G401 (cell line): ENCODE data around the gene HDLBP. TPM values are rescaled to one million over a fixed set of nuclear protein-coding genes. Genes with fewer than 3 reads are reported as not detected.
A peak's percentile ranks its signal among the peaks of the same experiment; 100 is the strongest.

Experiments used
- DNase-seq: peaks from one replicate; pipeline ENCODE4 v3.0.0-alpha.2; 2015; ENCODE audit warnings: low spot score
- in situ Hi-C: cut with HindIII; loops from 2 replicates; pipeline ENCODE4 v1.10.0; 2016; ENCODE audit warnings: low sequenced_read_pairs, mixed read lengths
- total RNA-seq: library from RNA; depleted of rRNA; stranded (reverse); fragments of >200 nt; shearing (Covaris generic); gene quantifications from 2 replicates; pipeline ENCODE4 v1.2.3, GENCODE V29; 2014; rRNA removed

The HDLBP gene, protein sequence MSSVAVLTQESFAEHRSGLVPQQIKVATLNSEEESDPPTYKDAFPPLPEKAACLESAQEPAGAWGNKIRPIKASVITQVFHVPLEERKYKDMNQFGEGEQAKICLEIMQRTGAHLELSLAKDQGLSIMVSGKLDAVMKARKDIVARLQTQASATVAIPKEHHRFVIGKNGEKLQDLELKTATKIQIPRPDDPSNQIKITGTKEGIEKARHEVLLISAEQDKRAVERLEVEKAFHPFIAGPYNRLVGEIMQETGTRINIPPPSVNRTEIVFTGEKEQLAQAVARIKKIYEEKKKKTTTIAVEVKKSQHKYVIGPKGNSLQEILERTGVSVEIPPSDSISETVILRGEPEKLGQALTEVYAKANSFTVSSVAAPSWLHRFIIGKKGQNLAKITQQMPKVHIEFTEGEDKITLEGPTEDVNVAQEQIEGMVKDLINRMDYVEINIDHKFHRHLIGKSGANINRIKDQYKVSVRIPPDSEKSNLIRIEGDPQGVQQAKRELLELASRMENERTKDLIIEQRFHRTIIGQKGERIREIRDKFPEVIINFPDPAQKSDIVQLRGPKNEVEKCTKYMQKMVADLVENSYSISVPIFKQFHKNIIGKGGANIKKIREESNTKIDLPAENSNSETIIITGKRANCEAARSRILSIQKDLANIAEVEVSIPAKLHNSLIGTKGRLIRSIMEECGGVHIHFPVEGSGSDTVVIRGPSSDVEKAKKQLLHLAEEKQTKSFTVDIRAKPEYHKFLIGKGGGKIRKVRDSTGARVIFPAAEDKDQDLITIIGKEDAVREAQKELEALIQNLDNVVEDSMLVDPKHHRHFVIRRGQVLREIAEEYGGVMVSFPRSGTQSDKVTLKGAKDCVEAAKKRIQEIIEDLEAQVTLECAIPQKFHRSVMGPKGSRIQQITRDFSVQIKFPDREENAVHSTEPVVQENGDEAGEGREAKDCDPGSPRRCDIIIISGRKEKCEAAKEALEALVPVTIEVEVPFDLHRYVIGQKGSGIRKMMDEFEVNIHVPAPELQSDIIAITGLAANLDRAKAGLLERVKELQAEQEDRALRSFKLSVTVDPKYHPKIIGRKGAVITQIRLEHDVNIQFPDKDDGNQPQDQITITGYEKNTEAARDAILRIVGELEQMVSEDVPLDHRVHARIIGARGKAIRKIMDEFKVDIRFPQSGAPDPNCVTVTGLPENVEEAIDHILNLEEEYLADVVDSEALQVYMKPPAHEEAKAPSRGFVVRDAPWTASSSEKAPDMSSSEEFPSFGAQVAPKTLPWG (N-terminal part only)
- 386 and 442 TPM in 2 replicates for total RNA-seq

DNA sequence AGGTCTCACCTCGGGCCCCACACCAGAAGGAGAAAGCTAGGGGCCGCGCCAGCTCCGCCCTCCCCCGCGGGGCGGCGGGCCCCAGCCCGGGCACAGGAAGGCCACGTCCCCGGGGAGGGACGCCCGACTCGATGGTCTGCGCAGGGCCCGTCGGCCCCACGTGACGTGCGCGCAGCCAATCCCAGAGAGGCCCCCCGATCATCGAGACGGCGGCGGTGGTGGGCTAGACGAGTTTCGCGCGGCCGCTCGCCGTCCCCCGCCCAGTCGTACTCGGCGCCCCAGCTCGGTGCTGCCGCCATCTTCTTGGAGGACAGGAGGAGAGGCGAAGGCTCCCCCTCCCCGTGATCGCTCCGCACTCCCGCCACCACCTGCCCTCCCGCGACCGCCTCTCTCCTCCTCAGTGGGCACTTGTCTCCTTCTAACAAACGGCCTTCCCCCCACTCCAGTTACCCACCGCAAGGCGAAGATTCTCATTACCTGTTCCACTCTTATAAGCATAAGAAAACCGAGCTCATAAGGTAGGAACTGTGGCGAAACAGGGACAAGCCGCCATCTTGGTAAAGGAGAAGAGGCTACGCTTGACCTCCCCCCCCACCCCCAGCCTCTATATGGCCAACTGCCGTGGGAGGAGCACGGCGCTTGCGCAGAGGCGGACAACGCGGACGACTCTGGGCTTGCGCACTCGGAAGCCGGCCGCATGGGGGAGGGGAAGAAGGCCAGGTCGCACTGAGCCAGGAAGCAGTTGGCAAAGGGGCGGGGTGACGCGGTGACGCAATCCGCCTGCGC lies at the start of gene HDLBP:
HDLBP (minus strand) TSS at position 580 of the 786 bp plus-strand sequence. CDS start 48,803 bp downstream, outside the sequence.
- in situ Hi-C loops: no loop called here
- peak; percentile 96 for DNase-seq

DNA sequence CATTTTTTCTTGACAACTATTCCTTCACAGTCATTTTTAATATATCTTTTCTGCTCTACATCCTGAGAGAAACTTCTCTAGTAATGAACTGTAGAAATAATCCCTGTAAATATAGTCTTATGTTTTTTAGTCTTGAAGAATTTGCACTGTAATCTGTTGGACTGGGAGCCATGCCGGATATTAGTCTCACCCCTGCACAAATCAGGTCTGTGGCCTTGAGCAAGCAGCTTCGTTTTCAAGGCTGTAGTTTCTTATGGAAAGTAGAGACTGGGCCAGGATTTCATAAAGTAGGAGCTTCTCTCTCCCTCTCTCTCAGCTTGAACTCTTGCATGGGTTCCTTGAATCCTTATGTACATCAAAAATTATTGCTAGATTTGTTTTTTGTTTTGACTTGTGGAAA lies 49.3 kb upstream of the HDLBP start:
- DNase-seq: no peak
- in situ Hi-C loops: no loop called here

DNA sequence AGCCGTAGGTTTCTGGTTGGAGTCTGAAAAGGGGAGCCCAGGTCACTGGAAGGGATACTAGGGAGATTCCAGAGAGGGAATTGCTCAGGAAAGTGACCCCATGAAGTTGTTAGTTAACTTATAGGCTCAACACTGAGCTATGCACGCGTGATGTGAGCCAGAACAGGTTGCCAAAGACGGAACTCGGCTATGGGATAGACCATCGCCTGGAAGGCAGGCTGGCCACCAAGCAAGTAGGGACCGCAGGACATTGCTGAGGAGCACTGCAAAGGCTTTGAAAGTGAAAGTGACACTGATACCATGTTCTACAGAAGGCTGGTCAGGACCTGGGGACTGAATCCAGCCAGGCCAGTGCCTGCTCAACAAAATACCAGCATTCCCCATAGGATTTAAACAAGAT lies 48.0 kb upstream of the HDLBP start:
- DNase-seq: peak; percentile 46
- in situ Hi-C loops: no loop called here

DNA sequence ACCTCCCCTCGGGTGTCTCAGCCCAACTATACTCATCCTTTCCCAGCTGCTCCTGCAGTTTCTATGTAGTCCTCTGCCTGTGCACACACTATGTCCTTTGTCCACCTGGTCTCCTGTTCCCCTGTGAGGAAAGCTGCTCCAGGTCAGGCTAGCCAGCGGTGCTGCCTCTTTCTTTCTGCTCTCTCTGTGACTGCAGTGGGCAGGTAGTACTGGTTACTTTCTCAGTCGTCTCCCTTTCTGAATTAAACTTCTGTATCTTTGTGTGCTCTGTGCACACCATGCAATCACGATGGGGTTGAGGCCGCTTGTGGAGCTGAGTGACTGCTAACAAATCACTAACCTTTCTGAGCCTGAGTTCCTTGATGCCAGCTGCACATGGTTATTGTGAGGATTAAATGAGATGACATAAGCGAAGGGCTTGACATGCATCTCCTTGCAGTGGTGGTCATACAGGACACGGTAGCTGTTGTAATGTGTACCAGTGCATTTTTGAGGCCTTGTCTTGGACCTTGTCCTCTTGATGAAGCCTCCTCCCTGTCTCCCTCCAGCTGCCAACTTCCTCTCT lies 44.1 kb upstream of the HDLBP start:
- DNase-seq: no peak
- in situ Hi-C loops: no loop called here

DNA sequence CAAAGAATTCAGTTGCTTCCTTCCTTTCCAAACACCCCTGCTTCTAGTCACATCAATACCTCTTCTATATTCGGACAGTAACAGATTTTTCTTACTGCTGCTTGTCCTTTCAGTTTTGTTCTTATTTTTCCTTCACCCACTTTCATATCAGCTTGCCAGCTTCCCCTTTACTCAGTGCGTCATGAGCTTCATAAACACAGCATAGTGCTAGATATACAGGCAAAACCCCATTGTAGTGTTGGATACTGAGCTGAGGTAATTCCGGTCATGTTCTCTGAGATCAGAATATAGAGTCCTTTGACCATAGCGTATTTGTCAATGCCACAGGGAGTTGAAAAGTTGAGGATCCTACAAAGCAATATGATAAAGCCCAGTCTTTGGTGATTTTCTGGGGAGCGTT lies 43.0 kb upstream of the HDLBP start:
- in situ Hi-C loops: no loop called here
- DNase-seq: no peak

DNA sequence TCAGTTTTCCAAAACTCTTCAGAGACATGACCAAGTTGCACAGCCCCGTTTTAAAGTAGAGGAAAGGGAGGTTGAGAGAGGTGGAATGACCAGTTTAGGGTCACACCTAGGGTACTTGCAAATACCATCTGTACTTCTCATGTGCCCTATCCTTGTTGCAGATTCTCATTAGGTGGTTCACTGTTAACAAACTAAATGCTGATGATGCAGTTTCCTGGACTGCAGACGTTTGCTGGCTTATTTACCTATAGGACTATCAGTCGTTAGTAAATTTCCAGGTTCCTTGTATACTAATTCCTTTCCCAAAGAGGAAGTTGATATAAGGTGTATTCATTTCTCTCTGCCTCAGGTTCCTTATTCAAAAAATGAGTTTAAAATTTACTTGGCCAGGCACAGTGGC lies 42.1 kb upstream of the HDLBP start:
- in situ Hi-C loops: no loop called here
- DNase-seq: peak; percentile 11

DNA sequence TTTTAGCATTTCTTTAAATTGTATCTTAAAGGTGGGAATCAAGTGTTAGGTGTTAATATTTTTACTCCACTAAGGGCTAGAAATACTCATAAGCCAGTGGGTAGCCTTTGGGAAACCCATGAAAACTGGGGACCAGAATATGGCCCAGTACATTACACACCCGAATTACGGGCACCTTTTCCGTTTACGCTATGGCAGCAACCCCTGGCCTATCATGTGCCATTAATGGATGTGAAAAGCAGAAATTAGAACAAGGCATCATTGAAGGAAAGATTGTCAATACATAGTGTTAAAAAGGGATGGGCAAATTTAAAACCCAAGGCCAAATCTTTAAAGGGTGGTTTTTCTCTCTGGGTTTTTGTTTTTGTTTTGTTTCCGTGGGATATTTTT lies 41.4 kb upstream of the HDLBP start:
- in situ Hi-C loops: no loop called here
- peak; percentile 19 for DNase-seq

DNA sequence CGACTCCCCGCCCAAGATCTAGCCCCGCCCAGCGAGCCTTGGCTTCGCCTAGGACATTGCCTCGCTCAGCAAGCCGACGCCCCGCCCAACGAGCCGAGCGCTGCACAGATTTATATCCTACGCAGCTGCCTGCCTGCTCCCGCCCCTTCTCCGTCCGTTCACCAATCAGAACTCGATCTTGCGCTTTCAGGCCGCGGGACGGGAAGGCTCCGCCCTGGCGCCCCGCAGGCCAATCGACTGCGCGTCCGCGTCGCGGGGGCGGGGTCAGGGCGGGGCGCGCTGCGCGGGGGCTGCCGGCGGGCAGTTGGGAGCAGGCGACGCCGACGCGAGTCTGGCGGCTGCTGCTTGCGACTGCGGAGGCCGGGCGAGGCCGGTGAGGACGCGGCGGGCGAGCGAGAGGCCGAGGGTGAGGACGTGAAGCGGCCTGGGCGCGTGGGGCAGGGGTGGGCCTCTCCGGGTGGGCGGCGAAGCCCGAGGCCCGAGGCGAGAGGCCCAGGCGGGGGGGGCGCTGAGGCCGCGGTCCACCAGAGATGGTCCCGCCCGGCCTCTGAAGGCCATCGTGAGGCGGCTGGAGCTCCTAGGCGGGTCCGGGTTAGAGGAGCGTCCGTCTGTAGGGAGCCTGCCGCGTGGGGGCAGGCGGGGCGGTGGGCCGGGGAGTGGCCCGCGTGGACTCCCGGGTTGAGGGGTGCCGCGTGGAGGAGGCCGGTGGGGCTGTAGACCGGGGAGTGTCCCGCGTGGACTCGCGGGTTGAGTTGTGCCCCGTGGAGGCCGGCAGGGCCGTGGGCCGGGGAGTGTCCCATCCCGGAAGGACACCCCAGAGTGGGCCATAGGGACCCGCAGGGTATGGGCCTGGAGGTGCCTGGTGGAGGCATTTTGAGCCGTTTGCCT lies 40.8 kb upstream of the HDLBP start, which contains the start of gene FARP2:
FARP2 (plus strand) TSS at position 303 of the 888 bp plus-strand sequence. CDS start 16,823 bp downstream, outside the sequence.
- in situ Hi-C loops: no loop called here
- DNase-seq: peak; percentile 100

DNA sequence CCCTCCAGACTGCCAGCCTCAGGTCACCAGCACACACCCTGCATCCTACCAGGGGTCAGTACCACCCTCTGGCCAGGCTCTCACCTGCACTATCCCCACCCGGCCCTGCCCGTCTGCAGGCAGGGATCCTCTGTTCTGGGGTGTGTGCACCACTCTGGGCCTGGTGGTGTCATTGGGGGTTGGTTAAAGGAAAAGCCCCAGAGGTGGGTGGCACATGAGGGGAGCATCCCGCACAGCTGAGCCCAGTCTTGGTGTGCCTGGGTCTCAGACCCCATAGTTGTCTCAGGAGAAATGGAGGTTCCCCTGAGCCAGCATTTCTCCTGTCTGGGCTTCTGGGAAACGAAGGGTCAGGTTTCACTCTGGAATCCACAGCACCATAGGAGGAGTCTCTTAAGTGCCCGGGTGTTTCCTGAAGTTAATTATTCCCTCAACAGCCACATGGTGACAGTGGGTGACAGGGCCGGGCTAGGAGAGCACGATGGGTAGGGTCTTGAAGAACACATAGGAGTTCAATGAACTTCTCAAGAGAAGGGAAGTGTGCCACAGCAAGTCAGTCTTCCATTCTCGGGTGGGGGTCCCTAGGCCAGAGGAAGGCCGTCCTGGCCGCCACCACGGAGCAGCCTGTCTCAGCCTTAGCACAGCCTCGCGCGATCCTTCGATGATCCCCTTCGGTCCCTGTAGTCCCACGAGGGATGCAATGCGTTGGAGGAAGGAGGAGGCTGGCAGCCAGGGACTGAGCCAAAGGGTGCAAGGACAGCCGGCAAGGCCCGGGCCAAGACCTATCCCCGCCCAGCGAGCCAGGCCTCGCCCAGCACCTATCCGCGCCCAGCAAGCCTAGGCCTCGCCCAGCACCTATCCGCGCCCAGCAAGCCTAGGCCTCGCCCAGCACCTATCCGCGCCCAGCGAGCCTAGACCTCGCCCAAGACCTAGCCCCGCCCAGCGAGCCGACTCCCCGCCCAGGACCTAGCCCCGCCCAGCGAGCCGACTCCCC lies 39.5 kb upstream of the HDLBP start:
- DNase-seq: peak; percentile 68
- in situ Hi-C loops: no loop called here

DNA sequence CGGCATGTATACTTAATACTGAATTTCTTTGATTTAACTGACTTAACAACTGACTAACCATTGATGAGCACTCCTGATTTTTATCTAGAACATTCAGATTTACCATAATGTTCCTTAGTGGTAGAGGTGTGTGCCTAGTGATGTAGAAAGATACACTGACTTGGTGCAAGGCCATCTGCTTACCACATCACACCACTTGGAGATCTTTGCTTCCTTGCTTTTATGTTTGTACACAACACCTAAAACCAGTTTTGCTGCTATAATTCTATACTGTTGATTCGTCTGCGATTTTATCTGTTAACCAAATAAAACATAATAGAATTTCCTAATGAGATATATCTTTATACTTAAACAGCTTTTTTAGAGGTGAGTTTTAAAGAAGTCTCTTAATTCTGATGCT lies 36.8 kb upstream of the HDLBP start:
- no peak for DNase-seq
- in situ Hi-C loops: no loop called here

DNA sequence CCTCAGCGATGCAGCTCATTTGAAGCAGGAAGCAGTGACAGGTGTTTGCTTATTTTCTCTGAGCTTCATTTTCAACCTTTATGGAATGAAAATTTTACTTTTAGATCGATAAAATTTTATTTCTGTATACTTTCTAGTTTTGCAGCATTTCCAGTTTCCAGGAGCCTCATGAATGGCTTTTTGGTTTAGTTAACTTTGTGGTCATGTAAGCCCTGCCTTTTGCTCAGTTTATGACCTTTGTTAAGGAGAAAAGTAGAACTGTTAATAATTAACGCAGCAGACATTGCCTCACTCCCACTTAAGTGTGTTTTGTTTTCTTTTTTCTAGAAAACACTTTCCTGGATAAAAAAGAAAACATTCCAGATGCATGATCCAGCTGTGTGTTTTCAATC lies 36.2 kb upstream of the HDLBP start:
- DNase-seq: no peak
- in situ Hi-C loops: no loop called here

DNA sequence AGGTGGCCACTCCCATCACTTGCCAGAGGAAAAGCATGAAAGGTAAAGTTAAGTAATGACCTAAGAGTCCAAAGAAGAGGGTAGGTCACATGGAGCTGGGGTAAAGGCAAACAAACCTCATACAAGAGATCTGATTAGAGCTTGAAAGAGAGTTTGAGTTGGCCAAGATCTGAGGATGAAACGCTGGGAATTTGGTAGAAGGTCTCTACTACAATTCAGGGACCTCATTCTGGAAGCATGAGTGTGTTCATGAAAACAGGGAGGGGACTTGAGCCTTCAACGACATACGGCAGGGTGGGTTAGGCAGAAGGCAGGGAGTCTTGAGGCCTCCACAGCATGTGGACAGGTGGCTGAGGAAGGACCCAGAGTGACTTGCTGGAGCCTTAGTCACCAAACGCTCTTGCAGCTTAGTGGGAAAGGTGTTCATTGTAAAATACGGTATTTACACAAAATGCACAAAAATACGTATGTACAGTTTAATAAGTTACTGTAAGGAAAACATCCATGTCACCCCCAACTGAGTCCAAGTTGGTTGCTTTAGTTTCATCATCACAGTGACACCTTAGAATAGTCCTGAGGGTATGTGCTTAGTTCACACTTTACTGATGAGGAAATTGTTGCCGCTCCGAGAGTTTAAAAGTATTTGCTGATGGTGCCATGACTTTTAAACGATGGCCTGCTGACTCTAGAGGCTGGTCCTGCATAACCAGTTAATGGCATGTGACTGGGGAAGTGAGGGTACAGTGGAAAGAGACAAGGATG lies 35.6 kb upstream of the HDLBP start:
- in situ Hi-C loops: no loop called here

DNA sequence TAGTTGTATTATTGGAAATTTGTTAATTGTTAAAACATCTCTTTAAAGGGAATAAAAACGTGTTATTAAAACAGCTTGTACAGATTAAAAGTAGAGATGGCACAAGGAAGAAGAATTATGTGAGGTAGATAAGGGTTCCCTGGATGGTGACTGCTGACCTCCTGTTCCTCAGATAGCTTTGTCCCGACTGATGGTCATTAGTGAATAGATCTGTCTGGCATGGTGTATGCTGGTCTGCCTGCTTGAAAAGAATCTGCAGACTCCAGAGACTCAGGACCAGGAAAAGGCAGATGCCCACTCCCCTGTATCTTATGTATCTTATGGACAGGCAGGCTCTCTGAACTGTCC lies 35.0 kb upstream of the HDLBP start:
- in situ Hi-C loops: no loop called here
- DNase-seq: no peak

More for the DNA sequence above, 35.6 kb upstream of the HDLBP start:
- DNase-seq: no peak

DNA sequence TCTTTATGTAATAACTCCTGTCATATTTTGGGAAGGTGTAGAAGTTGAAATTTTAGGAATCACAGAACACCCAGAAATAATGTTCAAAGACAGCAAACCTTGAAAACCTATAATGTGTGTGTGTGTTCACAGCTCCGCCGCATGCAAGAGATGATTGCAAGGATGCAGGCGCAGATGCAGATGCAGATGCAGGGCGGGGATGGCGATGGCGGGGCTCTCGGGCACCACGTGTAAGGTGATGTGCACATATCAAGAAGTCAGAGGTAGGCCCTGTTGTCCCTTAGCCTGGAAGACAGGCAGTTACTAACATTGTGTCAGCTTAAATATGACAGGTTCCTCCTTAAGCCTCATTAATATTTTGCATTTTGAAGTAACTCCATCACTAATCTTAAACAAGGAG lies 34.5 kb upstream of the HDLBP start:
- in situ Hi-C loops: no loop called here
- no peak for DNase-seq

DNA sequence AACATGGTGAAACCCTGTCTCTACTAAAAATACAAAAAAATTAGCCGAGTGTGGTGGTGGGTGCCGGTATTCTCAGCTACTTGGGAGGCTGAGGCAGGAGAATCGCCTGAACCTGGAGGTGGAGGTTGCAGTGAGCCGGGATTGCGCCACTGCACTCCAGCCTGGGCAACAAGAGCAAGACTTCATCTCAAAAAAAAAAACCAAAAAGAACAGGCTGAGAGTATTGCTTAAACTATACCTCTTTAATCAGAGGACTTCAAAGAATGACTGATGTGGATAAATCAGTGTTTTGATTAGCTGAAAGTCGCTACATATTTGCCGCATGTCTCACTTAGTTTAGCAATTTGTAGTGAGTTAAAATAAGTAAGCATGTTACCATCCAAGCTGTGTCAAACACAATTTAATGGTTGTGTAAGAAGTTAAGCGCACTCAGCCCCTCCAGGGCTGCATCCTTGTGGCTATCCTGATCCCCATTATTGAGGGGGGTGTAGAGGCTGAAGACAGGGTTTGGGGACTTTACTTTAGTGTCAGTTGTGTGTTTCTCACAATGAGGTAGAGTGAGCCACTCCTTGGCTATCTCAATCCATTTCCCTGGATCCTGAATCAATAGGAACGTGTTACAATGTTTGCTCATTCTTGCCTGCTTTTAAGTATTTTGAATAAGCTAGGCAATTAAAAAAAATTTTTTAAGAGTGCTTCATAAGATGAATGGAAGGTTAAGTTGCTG lies 29.6 kb upstream of the HDLBP start:
- in situ Hi-C loops: no loop called here
- no peak for DNase-seq
